ENCODE measurements around the gene CARHSP1.
"Not testable (repeated sequence)": the region's sequence is repeated elsewhere in the genome, so short reads cannot be mapped to it uniquely, and the experiment has no call there.

The CARHSP1 gene

DNA sequence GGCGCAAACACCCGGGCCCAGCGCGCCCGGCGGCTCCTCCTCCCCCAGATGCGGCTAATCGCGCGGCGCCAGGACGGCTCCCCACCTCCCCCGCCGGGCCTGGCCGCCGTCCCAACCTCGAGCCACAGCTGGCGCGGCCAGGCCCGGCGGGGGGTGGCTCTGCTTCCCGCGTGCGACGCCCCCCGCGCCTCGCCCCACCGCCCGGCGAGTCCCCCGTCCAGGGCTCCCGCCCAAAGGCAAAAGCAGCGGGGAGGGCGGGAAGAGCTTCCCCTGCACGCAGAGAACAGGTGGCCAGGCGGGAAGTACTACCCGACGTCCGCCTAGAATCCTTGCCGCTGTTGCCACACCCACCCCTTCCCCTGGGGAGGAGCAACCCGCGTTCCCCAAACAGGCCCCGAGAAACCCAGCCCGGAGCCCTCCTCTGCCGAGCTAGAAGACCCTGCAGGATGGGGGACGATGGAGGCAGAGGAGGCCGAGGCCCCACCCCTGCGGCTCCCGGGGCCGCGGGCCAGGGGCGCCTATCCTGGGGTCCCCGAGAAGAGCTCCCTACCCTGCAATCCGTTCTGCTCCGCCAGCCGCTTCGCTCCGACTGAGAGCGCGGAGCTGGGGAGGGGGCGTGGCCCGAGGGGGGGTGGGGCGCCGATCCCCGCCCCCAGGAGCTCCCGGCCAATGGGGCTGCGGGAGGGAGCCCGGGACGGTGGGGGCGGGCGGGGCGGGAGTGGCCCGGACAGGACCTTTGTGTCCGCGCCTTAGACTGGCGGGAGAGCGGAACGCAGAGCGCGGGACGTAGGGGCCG lies at the start of gene CARHSP1:
CARHSP1 (minus strand) TSS at position 591 of the 796 bp plus-strand sequence. CDS start 9,678 bp downstream, outside the sequence.
- DNase-seq, result peak; percentile 99

DNA sequence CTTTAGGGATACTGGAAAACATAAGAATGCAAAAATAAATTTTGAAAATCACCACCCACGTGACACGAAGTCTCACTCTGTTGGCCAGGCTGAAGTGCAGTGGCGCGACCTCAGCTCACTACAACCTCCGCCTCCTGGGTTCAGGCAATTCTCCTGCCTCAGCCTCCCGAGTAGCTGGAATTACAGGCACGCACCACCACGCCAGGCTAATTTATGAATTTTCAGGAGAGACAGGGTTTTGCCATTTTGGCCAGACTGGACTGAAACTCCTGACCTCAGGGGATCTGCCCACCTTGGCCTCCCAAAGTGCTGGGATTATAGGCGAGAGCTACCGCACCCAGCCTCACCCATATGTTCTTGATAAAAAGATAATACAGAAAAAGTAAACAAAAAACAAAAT lies 48.5 kb upstream of the CARHSP1 start:
- DNase-seq, result not testable (repeated sequence)

DNA sequence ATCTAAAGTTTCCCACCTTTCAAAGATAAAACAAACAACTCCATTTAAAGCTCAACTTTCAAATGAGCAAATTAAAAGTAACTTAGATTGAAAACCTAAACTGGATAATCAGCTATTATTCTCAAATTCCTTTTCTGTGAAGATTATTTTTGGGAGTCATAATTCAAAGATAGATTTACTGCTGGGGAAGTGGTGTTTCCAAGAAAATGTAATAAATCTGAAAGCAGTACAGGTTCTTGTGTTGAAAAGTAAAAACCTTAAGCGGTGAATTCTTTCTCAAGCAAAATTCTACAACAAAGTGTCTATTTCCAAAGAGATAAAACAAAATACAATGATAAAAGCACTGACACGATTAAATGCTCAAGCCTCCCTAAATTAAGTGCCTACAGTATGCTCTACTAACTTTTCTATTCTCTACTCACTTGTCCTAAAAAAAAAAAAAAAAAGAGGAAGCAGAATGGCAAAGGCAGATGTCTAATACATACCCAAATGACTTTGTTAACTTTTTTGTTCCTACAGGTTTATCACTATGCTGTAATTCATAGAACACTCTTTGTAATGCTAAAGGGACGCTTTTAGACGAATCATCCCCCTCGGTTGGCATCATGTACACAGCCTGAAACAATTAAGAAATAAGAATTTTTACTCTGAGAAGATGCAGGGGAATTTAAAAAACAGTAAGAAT lies 47.9 kb upstream of the CARHSP1 start:
- DNase-seq, result no peak

DNA sequence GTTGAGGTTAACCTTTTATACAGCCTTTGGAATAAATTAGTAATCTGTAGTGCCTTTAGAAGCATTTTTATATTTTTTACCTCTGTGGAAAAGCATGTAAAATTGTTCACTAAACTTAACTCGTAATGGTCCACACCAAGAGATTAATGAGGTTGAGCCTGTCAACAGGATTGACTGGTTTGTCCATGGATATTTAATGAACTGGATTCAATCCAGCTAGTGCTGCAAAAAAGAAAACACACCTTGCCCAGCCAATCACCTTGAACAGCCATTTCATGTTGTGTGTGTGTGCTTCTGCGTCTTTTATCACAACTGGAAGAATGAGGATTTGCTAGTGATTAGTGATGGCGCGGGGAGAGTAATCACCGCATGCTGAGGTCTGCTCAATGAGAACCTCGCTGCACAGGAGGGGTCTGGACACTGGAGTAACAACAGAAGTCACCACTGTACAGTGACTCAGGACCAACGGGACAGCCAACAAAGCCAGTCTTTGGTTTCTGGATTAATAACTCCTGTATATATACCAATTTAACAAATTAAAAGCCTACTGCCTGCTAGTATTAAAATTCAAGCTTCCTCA lies 47.0 kb upstream of the CARHSP1 start:
- DNase-seq, result no peak

DNA sequence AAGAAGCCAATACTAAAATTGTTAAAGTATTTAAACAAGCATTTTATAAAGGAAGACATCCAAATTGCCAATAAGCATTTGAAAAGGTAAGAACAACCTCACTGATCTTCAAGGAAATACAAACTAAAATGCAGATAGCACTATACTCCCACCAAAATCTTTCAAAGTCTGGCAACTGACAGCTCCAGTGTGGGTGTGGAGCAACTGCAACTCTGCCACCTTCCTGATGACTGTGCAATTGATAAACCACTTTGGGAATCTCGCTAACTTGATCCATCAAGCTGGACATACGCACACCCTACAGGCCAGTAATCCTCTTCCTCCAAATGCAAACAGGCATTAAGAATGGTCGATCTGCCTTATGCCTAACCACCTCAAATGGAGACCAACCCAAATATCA lies 45.3 kb upstream of the CARHSP1 start:
- no peak for DNase-seq

DNA sequence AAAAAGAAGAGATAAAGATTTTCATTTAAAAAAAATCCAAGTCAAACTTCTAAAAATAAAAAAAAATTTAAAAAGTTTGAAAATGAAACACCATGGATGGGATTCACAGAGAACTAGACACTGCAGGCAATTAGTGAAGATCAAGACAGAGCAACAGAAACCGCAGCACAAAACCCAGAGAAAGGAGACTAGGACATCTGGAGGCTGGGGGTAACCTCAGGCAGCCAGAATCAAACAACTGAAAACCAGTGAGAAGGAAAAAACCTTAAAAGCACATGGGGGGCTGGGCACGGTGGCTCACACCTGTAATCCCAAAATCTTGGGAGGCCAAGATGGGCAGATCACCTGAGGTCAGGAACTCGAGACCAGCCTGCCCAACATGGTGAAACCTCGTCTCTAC lies 44.0 kb upstream of the CARHSP1 start:
- DNase-seq, result no peak

DNA sequence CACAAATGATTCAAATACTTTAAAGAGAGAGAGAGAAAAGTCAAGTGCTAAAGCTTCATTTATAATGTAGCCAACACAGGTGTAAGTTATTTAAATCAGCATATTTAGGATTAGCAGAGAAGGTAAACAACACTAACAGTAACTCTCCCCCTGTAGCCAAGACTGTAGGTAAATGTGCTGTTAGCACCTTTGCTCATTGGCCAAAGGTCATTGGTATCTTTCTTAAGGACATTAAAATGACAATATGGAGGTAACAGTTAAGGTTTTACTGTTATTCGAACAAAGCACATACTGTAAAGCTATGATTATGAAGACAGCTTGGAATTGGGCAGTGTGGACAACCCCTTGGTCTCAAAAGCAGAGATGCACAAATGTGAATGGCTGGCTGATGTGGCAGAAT lies 42.0 kb upstream of the CARHSP1 start:
- DNase-seq, result no peak

DNA sequence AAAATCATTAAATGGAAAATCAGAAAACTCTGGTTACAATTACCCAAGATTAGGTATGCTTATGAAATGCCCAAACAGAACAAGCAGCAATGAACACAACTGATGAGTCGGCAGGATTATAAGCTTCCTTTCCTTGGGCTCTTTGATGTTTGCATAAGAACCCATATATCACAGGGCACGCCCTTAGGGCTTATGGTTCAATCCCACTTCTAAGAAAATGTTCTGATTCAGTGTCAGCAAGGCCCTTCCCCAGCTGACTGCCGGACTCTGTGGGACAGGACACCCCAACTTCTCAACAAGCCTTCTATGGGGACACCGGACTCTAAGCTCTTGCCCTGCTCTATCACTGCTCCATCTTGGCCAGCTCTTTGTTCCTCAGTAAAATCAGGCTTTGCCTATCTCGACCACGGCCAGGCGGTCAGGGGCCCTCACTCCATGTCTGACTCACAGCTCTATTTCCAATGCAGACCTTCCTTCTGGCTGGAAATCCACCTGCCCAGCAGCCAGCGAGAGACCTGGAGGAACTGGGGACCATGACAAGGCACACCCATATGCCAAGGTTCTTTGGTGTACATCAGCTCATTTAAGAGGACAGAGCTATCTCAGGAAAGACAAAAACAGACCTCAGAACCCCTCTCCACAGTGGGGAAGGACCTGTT lies 40.1 kb upstream of the CARHSP1 start:
- DNase-seq, result no peak

DNA sequence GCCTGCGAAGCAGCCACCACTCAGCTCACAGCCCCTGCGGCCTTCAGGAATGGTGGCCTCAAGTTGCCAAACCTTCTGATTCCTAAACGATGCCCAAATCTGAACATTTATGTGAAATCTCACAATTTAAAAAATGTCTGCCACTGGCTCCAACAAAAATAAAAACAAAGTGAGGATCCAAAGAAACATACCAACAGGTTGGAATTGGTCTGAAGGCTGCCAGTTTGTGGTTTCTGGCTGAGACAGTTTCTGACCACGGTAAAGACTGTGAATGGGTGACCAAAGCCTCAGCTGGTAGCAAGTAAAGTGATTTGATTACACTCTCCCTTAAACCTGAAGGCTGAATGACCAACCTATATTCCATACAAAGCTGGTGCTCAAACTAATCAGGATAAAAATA lies 38.3 kb upstream of the CARHSP1 start:
- DNase-seq, result no peak

DNA sequence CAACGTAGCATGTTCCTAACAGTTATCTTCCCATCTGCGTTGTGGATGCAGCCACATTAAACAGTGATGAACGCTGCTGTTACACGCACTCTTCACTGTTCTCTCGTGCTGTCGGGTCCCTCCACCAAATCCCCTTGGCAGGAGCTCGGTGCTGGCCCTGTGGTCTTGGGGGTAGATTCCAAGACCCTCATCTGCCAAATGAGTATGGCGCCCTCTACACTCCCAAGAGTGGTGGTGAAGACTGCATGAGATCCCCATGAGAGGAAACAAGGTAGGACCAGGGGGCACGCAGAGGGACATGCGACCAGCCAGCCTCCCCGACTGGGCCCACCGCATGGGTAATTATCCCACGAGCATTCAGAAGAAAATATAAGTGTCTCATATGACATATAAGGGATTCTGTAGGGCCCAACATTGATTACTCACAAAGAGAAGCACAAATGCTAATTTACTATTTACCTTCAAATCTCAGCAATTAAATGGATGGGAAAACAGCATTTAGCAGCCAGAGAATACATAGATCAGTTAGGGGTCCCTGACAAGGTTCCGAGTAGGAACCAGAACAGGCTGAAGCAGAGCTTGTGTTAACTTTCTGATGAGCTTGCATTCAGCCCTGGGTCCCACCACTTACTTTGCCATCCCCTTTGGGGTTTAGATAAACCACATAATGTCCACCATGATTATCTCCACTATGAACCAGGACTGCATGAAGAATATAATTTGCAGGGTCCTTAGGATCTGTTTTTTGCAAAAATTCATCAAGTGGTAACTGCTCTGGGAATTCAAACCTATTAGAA lies 37.2 kb upstream of the CARHSP1 start:
- peak; percentile 17 for DNase-seq

DNA sequence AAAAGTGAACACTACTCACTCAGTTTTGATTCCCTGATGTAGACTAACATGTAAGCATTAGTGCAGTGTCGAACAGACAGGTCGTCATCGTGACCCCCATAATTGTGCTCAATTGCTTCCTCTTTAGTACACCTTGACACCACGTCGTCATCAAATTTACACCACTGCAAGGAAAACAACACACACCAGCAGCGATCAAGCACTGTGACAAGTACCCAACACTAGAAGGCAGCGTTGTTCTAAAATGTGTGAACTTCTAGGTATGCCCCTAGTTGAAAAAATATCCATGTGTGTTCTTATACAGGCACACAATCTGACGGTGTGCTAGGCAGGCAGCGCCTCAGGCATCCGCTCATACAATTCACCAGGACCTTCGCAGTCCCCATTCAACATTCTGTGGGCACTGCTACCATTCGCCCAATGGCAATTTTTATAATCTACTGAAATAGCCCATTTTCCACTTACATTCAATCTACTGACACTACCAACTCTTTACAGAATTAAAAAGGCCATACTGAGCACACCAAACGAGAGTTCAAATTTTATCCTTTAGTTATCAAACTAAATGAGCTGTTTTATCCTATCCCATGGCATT lies 36.5 kb upstream of the CARHSP1 start:
- DNase-seq, result peak; percentile 56

DNA sequence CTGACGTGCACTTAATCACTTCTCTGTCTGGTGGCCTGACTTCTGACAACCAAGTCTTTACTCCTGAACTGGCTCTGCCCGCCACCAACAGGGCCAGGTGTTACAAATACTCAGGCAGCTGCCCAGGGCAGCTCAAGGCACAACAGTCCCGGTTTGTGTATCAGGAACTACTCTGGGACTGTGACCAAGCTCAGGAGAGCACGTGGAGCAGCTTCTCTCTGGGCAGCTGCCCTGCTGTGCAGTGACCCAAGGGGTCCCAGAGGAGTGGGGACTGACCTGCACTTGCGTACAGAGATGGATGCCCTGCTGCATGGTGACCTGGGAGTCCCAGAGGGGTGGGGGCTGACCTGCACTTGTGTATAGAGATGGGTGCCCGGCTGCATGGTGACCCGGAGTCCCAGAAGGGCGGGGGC lies 35.2 kb upstream of the CARHSP1 start:
- DNase-seq, result no peak

DNA sequence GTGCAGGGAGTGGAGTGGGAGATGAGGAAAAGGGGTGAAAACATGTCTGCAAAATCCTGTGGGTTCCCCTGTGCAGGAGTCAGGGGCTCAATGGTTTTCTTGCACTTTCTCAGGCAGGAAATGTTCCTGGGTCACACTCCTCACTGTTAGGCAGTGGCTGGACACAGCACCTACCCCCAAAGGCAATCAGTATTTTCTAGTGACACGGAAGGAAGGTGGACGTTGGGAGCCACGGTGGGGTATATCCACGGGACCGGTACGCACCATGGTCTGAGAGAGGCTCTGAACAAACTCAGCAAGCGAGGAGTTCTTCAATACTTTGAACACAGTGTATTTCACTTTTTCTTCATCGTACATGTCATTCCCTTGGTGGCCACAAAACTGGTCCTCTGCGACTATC lies 34.2 kb upstream of the CARHSP1 start:
- DNase-seq, result no peak

DNA sequence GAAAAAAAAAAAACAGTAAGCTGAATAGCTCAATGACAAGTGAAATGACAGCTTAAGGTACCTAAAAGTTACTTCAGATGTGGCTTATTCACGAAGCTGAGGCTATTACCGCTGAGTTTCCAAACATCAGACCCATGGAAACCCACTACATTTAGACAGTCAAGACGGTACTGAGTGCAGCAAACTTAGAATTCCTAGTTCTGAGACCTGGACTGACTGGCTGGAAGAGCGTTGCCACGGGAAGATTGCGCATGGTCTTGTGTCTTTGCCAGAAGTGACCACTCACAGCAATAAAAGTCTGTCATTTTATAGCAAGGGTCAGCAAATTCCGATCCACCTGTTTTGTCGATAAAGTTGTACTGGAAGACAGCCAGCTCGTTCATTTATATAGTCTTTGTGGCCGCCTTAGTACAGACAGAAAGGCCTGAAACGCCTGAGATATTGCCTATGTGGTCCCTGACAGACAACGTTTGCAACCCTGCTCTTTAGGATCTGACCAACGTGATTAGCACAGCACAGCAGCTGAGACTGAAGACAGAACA lies 32.6 kb upstream of the CARHSP1 start:
- DNase-seq, result no peak

DNA sequence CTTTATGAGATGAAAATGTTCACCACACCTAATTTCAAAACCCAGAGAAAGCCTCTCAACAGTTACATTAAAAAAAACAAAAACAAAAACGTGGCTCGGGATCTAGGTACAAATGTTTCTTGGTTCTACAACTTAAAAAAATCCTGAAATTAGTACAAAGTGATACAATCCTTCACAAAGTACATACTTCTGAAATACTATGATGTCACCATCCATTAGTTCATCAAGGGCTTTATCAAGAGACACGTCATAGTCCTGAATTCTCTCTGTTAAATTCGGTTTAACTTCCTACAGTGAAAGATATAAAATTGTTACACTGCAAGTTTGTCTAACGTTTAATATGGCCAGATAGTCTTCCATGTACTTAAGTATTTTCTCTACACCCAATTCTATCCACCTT lies 31.5 kb upstream of the CARHSP1 start:
- no peak for DNase-seq

DNA sequence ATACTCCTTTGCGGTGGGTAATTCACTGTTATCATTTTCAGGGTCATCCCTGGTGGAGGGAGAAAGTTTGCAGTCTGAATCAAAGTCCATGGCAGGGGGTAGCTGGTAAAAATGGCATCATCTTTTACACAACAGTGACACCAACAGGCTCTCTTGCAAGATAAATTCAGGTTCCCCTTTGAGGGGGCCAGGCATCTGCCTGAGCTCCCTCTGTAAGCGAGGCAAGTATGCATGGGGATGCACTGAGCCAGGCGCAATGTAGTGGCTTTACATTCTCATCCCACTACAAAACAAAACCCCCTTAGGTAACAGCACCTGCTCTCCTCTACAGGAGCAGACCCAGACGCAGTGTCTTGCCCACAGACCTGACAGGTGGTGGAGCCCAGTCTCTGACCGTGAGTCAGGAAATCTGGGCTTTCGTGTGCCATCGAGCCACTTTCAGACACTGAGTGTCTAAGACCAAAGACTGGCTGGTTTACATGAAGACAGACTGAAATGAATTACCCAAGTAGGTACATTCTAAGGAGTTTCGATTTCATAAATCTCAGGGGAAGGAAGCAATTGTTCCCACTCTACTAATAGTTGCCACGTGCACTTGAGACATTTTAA lies 31.0 kb upstream of the CARHSP1 start:
- no peak for DNase-seq

DNA sequence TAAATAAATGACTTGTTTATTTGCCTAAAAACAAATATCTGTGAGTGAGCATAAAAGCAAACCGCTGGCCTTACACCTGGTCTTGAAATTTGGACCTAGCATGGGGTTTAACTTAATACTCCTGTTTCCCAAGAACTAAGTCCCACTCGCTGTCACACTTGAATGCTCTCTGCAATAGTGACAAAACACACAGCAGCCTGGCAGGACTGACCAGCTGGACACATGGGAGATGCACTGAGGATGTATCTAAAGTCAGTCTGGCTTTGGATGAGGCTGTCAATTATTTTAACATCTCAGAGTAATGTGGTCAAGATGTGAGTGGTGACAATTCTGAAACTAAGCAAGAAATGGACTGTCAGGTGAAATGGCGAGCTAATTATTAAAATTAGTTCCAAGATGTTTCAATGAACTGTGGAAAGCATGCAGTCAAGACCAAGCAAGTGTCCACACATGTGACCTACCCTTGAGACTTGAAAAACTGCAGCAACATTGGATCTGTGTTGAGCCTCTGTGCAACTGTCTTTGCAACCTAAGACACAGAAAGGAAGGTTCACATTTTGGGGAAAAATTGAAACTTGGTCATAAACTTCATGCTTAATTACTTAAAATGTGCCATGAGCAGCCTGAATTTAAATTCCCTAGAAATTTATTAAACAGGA lies 30.0 kb upstream of the CARHSP1 start:
- no peak for DNase-seq

DNA sequence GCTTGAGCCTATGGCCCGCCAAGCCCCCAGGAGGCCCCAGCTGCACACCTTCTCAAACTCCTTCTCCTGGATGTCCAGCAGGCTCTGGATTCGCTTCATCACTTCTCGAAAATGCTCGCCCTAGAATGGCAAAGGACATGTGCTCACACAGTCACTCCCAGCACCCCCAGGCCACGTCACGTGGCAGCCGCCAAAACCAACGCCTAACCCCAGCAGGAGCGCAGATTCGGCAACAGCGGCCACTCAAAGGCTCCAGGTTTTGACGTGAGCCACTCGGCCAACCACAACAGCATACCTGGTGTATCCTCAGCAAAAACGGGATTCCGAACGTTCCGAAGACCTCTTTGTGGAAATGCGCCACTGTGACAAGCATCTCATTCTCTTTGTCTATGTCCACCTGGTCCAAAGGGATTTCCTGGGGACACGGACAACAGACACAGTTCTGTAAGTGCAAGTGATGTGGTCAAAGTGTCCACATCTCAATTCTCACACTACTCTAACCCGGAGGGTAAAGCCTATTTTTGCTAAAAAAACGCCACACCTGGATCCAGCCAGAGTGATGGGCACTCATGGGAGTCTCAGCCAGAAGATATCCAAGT lies 26.0 kb upstream of the CARHSP1 start:
- no peak for DNase-seq

DNA sequence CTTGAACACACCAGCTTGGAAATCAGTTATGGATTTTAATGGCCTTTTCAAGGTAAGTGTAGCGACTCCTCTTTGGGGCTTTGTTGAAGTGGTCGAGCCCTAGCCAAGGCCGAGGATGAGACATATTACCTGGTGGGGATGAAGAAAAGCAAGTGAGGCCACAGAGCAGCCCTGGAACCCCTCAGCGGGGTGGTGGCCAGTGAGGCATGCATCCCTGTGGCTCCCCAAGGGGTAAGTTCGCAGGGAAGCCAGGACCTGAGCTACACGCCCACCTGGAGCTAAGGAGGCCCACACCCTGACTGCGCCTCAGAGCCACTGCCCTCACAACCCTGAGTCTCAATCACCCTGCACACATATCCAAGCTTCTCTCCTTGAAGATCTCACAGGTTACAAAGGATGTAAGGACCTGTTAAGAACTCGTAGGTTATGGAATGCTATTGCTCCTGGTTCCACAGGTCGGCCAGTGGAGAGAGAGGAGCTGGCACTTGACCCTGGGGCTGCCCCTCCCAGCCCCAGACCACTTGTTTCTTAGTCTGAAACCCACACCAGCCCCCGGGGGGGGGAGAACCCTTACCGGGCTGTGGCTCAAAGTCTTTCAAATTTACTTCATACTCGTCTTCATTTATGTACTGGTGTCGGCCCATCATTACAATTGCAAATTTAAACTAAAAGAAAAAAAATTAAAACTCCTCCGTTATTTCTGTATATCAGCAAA lies 25.3 kb upstream of the CARHSP1 start:
- DNase-seq, result no peak

DNA sequence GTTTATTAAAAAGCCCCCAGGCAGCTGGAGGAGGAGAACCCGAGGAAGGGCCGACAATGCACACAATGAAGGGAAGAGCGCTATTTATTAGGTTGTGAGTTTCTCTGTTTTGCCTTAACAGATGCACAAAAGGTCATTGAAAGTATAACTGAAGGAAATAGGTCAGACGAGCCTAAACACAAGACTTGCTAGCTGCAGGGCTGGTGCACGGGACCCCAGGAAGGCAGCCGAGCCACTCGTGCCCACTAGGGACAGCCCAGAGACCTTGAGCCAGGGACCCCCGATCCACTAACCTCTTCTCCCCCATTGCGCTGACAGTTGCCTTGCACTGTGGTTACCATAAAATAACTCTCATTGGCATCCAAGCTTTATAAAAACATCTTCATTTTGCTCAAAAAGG lies 24.6 kb upstream of the CARHSP1 start:
- DNase-seq, result no peak

Data from NCI-H69 (cell line).